Keratinocyte (primary cell): ENCODE results near the gene ZGPAT. TPM values are rescaled to one million over a fixed set of nuclear protein-coding genes. Genes with fewer than 3 reads are reported as not detected.

Experiments used
- DNase-seq: peaks from one replicate; pipeline ENCODE4 v3.0.0-alpha.2; 2011; ENCODE audit warnings: low read depth, missing footprints, low spot score
- FAIRE-seq: peaks from 2 replicates; lab custom pipeline; 2011; peaks lifted over from hg19 to GRCh38; lab: Jason Lieb, UNC
- H2AFZ ChIP-seq: 2 replicates; pipeline ENCODE4 v1.6.0; 2012; ENCODE audit warnings: low read length, control low read depth, inconsistent platforms; ENCODE audit not compliant: control insufficient read depth
- H3K27ac ChIP-seq: 2 replicates; pipeline ENCODE4 v1.5.1; 2011; ENCODE audit warnings: low read length; ENCODE audit not compliant: control insufficient read depth, insufficient read depth
- H3K27me3 ChIP-seq: 3 replicates; pipeline ENCODE4 v1.6.0; 2011; ENCODE audit warnings: low read length; ENCODE audit not compliant: control insufficient read depth, insufficient read depth; ENCODE audit errors: extremely low read depth
- H3K36me3 ChIP-seq, 2 experiments: 2 replicates in 1 of 2; 3 replicates in 1 of 2; pipeline ENCODE4 v1.5.1; 2011; ENCODE audit warnings: low read length in 2 of 2, mild to moderate bottlenecking in 1 of 2; ENCODE audit not compliant: control insufficient read depth in 2 of 2, insufficient read depth in 2 of 2; ENCODE audit errors: extremely low read depth in 1 of 2
- H3K4me1 ChIP-seq: 3 replicates; pipeline ENCODE4 v1.5.1; 2011; ENCODE audit warnings: low read length; ENCODE audit not compliant: control insufficient read depth, insufficient read depth; ENCODE audit errors: extremely low read depth
- H3K4me2 ChIP-seq: 3 replicates; pipeline ENCODE4 v1.6.0; 2011; ENCODE audit warnings: low read depth, low read length; ENCODE audit not compliant: control insufficient read depth, insufficient read depth; ENCODE audit errors: extremely low read depth
- H3K4me3 ChIP-seq, 3 experiments: fragments of 200-600 bp in 1 of 3; sonication (generic) in 1 of 3; 2 replicates in 2 of 3; 3 replicates in 1 of 3; pipeline ENCODE4 v1.5.1; 2011 to 2016; ENCODE audit warnings: low read length in 3 of 3, mild to moderate bottlenecking in 3 of 3, control low read depth in 2 of 3, inconsistent platforms in 1 of 3, low read depth in 1 of 3, mixed read lengths in 1 of 3, mixed run types in 1 of 3, moderate library complexity in 1 of 3; ENCODE audit not compliant: control insufficient read depth in 2 of 3, insufficient read depth in 2 of 3; ENCODE audit errors: extremely low read depth in 1 of 3
- H3K79me2 ChIP-seq: 2 replicates; pipeline ENCODE4 v1.6.0; 2012; ENCODE audit warnings: low read length; ENCODE audit not compliant: control insufficient read depth, insufficient read depth
- H3K9ac ChIP-seq: 3 replicates; pipeline ENCODE4 v1.6.0; 2011; ENCODE audit warnings: low read length; ENCODE audit not compliant: control insufficient read depth, insufficient read depth; ENCODE audit errors: extremely low read depth
- H3K9me1 ChIP-seq: 3 replicates; pipeline ENCODE4 v1.6.0; 2011; ENCODE audit warnings: low read length; ENCODE audit not compliant: control insufficient read depth, insufficient read depth; ENCODE audit errors: extremely low read depth
- H3K9me3 ChIP-seq: 2 replicates; pipeline ENCODE4 v1.5.1; 2012; ENCODE audit warnings: low read depth, low read length; ENCODE audit not compliant: control insufficient read depth
- H4K20me1 ChIP-seq: 3 replicates; pipeline ENCODE4 v1.6.0; 2011; ENCODE audit warnings: low read length; ENCODE audit not compliant: control insufficient read depth, insufficient read depth; ENCODE audit errors: extremely low read depth
- EZH2 ChIP-seq: IDR thresholded peaks from one replicate; pipeline ENCODE4 v1.6.1; 2012; ENCODE audit warnings: inconsistent platforms, mild to moderate bottlenecking, low read length, moderate library complexity
- dilution Hi-C: fragments of 300-500 bp; cut with MboI; formaldehyde crosslinking; loops from one replicate; pipeline ENCODE4 v1.7.0; 2020; ENCODE audit warnings: low sequenced_read_pairs; ENCODE audit not compliant: extremely low pct_ligation_motif_present
- polyA plus RNA-seq, 5 experiments: library from polyadenylated mRNA; depleted of rRNA in 3 of 5; stranded (reverse) in 3 of 5; stranded (forward) in 1 of 5; unstranded in 1 of 5; fragments of >200 nt; gene quantifications; 1 replicate in 1 of 5; 2 replicates in 3 of 5; 3 replicates in 1 of 5; pipeline versions ENCODE4 v1.2.1 to v1.2.3, GENCODE V29; 2011 to 2012; ENCODE audit warnings: missing spikeins in 2 of 5, low read depth in 1 of 5, low replicate concordance in 1 of 5
- TF ChIP-seq, protein P1 (sequence below), 3 experiments: IDR thresholded peaks in 1 of 3; conservative IDR thresholded peaks in 1 of 3; optimal IDR thresholded peaks in 1 of 3; 2 replicates in 2 of 3; 3 replicates in 1 of 3; pipeline versions ENCODE3 to v1.5.1; 2011; ENCODE audit warnings: low read length in 3 of 3, mild to moderate bottlenecking in 3 of 3, moderate library complexity in 2 of 3, control low read depth in 1 of 3, inconsistent platforms in 1 of 3; ENCODE audit not compliant: insufficient read depth in 2 of 3; ENCODE audit errors: extremely low read depth in 1 of 3

ZGPAT gene
- polyA plus RNA-seq, 1 donor (not counting 4 experiments of a cell fraction or from before 2014, with no cell fraction given) = 7.8 TPM

DNA sequence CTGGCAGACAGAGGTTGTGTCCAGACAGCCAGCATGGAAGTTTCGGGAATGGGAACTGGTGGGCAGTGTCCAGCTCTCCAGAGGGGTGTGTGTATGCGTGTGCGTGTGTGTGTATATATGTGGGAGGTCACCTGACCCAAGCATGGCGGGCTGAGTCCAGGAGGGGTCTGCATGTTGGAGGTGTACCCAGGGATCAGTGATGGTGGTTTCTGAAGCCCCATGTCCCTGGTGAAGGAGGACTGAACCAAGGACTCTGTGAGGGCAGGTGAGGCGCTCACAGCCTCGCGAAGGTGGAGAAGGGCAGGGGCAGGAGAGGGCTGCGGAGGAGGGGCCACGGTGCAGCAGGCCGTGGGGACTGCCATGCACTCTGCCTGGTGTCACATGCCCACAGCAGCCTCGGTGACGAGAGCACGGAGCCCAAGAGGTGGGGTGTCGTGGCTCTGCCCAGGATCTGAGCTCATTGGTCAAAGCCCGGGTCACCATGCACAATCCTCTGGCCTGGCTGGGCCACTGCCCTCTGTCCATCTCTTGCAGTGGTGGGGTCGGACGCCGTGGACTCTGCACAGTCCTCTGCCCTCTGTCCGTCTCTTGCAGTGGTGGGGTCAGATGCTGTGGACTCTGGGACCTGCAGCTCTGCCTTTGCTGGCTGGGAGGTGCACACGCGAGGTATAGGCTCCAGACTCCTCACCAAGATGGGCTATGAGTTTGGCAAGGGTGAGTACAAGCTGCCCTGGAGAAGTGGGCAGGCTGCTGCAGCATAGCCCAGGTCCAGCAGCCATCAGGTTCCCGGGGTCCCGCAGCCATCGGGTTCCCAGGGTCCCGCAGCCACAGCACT is 26.5 kb downstream of the ZGPAT start:
- H2AFZ ChIP-seq = no peak overlapping the region
- H3K36me3 ChIP-seq = peaks cover 18 to 23% of the 10 kb centered on the region in 2 experiments
- H3K4me1 ChIP-seq = peaks cover 18% of the 10 kb centered on the region
- no peaks in the 10 kb centered on the region for H4K20me1 ChIP-seq
- no peaks in the 10 kb centered on the region for H3K9me3 ChIP-seq
- DNase-seq (no peak), FAIRE-seq (no peak)
- no peak for TF ChIP-seq EZH2
- TF ChIP-seq, protein P1, sequence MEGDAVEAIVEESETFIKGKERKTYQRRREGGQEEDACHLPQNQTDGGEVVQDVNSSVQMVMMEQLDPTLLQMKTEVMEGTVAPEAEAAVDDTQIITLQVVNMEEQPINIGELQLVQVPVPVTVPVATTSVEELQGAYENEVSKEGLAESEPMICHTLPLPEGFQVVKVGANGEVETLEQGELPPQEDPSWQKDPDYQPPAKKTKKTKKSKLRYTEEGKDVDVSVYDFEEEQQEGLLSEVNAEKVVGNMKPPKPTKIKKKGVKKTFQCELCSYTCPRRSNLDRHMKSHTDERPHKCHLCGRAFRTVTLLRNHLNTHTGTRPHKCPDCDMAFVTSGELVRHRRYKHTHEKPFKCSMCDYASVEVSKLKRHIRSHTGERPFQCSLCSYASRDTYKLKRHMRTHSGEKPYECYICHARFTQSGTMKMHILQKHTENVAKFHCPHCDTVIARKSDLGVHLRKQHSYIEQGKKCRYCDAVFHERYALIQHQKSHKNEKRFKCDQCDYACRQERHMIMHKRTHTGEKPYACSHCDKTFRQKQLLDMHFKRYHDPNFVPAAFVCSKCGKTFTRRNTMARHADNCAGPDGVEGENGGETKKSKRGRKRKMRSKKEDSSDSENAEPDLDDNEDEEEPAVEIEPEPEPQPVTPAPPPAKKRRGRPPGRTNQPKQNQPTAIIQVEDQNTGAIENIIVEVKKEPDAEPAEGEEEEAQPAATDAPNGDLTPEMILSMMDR (optimal IDR thresholded peaks at IDR 0.05 in 1 of 3, IDR thresholded peaks at IDR 0.05 in 1 of 3, conservative IDR thresholded peaks at IDR 0.05 in 1 of 3; ENCODE audit: extremely low read depth in 1 of 3, insufficient read depth in 2 of 3, low read length in 3 of 3) = no peak
- dilution Hi-C loops = no loop called here
- H3K9ac ChIP-seq = no peak overlapping the region
- H3K27ac ChIP-seq = no peak overlapping the region
- H3K27me3 ChIP-seq = no peaks in the 10 kb centered on the region
- H3K9me1 ChIP-seq = no peaks in the 10 kb centered on the region
- no peak overlapping the region for H3K4me3 ChIP-seq
- H3K79me2 ChIP-seq = peaks cover 20% of the 10 kb centered on the region
- no peak overlapping the region for H3K4me2 ChIP-seq

GRCh38 chr20:63734946-63735858 is 27.4 kb downstream of the ZGPAT start:
- Histone ChIP-seq H3K4me3 (no peak overlapping the region), H2AFZ (no peak overlapping the region), H3K4me2 (no peak overlapping the region), H3K36me3 (peaks cover 17 to 23% of the 10 kb centered on the region in 2 experiments), H4K20me1 (no peaks in the 10 kb centered on the region), H3K9me1 (no peaks in the 10 kb centered on the region), H3K79me2 (peaks cover 20% of the 10 kb centered on the region), H3K27me3 (no peaks in the 10 kb centered on the region), H3K9me3 (no peaks in the 10 kb centered on the region), H3K27ac (no peak overlapping the region), H3K9ac (no peak overlapping the region), H3K4me1 (peaks cover 18% of the 10 kb centered on the region)
- DNase-seq (no peak), FAIRE-seq (no peak)
- dilution Hi-C loops = no loop called here
- TF ChIP-seq EZH2 = no peak
- TF ChIP-seq, protein P1 (optimal IDR thresholded peaks at IDR 0.05 in 1 of 3, IDR thresholded peaks at IDR 0.05 in 1 of 3, conservative IDR thresholded peaks at IDR 0.05 in 1 of 3; ENCODE audit: extremely low read depth in 1 of 3, insufficient read depth in 2 of 3, low read length in 3 of 3) = no peak
